SK-N-SH (cell line): ENCODE data around the gene PDLIM5. TPM values are rescaled to one million over a fixed set of nuclear protein-coding genes. Genes with fewer than 3 reads are reported as not detected.
A peak's percentile ranks its signal among the peaks of the same experiment; 100 is the strongest.

Experiments
- CHD2 ChIP-seq: fragments of 150-350 bp; IDR thresholded peaks from 2 replicates; pipeline ENCODE4 v1.6.1; 2018; ENCODE audit warnings: low read length; ENCODE audit not compliant: partially characterized antibody
- CTCF ChIP-seq: fragments of 200-600 bp; sonication (generic); IDR thresholded peaks from 2 replicates; pipeline ENCODE4 v1.6.1; 2017; ENCODE audit warnings: antibody characterized with exemption, mild to moderate bottlenecking, moderate library complexity
- FOSL2 ChIP-seq: IDR thresholded peaks from 2 replicates; pipeline ENCODE4 v1.4.0; 2012; ENCODE audit warnings: low read depth, mild to moderate bottlenecking, moderate library complexity, borderline replicate concordance
- FOXJ3 ChIP-seq: sonication (generic); formaldehyde crosslinking; IDR thresholded peaks from 2 replicates; pipeline ENCODE4 v1.5.1; 2020; ENCODE audit warnings: mild to moderate bottlenecking, missing genetic modification reagents
- FOXM1 ChIP-seq: IDR thresholded peaks from 2 replicates; pipeline ENCODE4 v1.4.0; 2012; ENCODE audit warnings: low read depth, mild to moderate bottlenecking
- MAX ChIP-seq: IDR thresholded peaks from 2 replicates; pipeline ENCODE4 v1.4.0; 2012; ENCODE audit warnings: low read depth
- RAD21 ChIP-seq: IDR thresholded peaks from 2 replicates; pipeline ENCODE4 v1.6.1; 2012; ENCODE audit warnings: mild to moderate bottlenecking, low read length
- RCOR1 ChIP-seq: fragments of 150-350 bp; IDR thresholded peaks from 2 replicates; pipeline ENCODE4 v1.6.1; 2017; ENCODE audit warnings: antibody characterized with exemption, low read length
- SIN3A ChIP-seq: IDR thresholded peaks from 2 replicates; pipeline ENCODE4 v1.6.1; 2012; ENCODE audit warnings: low read depth, mild to moderate bottlenecking, low read length, moderate library complexity, borderline replicate concordance
- SMC3 ChIP-seq: IDR thresholded peaks from 2 replicates; pipeline ENCODE4 v1.6.1; 2012; ENCODE audit warnings: low read depth, low read length, improper control_type of control experiment
- TAF1 ChIP-seq: IDR thresholded peaks from 2 replicates; pipeline ENCODE4 v1.6.1; 2012; ENCODE audit warnings: low read depth, mild to moderate bottlenecking, low read length, moderate library complexity, borderline replicate concordance
- TCF12 ChIP-seq: IDR thresholded peaks from 2 replicates; pipeline ENCODE4 v1.4.0; 2012
- USF1 ChIP-seq: IDR thresholded peaks from 2 replicates; pipeline ENCODE4 v1.4.0; 2012; ENCODE audit warnings: low read depth, borderline replicate concordance
- YY1 ChIP-seq: IDR thresholded peaks from 2 replicates; pipeline ENCODE4 v1.4.0; 2012; ENCODE audit warnings: low read depth, mild to moderate bottlenecking
- ZBTB33 ChIP-seq: IDR thresholded peaks from 2 replicates; pipeline ENCODE4 v1.4.0; 2012; ENCODE audit warnings: low read depth, borderline replicate concordance
- polyA plus RNA-seq, 3 experiments: library from polyadenylated mRNA; depleted of rRNA; stranded (reverse); fragments of >200 nt; gene quantifications; 2 replicates each; pipeline ENCODE4 v1.2.3, GENCODE V29; 2012
- TF ChIP-seq, protein P1 (sequence below): fragments of 150-350 bp; IDR thresholded peaks from 2 replicates; pipeline ENCODE4 v1.6.1; 2016; ENCODE audit warnings: mild to moderate bottlenecking, low read depth, low read length
- TF ChIP-seq, protein P2 (sequence below): IDR thresholded peaks from 2 replicates; pipeline ENCODE4 v1.6.1; 2012; ENCODE audit warnings: mild to moderate bottlenecking, low read depth, low read length, moderate library complexity

The PDLIM5 gene
- polyA plus RNA-seq, 1 of the 3 experiments (the other 2 are of a cell fraction) = 36.7 TPM

DNA sequence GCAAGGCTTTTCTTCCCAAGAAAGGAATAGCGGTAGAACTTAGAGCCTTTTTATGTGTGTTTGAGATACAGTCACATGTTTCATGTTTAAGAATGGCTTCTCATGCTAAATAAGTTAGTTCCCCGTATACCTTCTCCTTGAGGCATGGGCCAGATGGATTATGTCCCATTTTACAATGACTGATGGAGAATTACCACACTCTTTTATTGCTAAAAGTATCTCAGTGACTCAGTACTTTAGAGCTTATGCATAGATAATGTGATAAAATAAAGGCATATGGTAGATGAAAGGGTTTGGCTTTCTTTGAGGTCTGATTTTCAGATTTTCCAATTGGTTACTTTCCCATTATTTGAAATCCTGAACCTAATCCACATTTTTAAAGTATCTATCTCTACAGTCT, 184.3 kb downstream of the PDLIM5 start (continued):
- TF ChIP-seq RCOR1 (no peak), USF1 (no peak), FOXJ3 (CRISPR knock-in tag) (no peak), SIN3A (no peak), RAD21 (no peak), CHD2 (no peak), FOSL2 (peak; percentile 9; the same call in 1 of the 2 replicates), MAX (no peak), SMC3 (no peak), ZBTB33 (no peak), TAF1 (no peak), FOXM1 (no peak), CTCF (no peak), TCF12 (peak; percentile 80), YY1 (no peak)
- TF ChIP-seq, protein P1, sequence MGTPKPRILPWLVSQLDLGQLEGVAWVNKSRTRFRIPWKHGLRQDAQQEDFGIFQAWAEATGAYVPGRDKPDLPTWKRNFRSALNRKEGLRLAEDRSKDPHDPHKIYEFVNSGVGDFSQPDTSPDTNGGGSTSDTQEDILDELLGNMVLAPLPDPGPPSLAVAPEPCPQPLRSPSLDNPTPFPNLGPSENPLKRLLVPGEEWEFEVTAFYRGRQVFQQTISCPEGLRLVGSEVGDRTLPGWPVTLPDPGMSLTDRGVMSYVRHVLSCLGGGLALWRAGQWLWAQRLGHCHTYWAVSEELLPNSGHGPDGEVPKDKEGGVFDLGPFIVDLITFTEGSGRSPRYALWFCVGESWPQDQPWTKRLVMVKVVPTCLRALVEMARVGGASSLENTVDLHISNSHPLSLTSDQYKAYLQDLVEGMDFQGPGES = no peak
- TF ChIP-seq, protein P2, sequence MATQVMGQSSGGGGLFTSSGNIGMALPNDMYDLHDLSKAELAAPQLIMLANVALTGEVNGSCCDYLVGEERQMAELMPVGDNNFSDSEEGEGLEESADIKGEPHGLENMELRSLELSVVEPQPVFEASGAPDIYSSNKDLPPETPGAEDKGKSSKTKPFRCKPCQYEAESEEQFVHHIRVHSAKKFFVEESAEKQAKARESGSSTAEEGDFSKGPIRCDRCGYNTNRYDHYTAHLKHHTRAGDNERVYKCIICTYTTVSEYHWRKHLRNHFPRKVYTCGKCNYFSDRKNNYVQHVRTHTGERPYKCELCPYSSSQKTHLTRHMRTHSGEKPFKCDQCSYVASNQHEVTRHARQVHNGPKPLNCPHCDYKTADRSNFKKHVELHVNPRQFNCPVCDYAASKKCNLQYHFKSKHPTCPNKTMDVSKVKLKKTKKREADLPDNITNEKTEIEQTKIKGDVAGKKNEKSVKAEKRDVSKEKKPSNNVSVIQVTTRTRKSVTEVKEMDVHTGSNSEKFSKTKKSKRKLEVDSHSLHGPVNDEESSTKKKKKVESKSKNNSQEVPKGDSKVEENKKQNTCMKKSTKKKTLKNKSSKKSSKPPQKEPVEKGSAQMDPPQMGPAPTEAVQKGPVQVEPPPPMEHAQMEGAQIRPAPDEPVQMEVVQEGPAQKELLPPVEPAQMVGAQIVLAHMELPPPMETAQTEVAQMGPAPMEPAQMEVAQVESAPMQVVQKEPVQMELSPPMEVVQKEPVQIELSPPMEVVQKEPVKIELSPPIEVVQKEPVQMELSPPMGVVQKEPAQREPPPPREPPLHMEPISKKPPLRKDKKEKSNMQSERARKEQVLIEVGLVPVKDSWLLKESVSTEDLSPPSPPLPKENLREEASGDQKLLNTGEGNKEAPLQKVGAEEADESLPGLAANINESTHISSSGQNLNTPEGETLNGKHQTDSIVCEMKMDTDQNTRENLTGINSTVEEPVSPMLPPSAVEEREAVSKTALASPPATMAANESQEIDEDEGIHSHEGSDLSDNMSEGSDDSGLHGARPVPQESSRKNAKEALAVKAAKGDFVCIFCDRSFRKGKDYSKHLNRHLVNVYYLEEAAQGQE = no peak
